Pancreas (tissue), 10 donors: Measurements from ENCODE around the gene CDK9. TPM values are rescaled to one million over a fixed set of nuclear protein-coding genes. Genes with fewer than 3 reads are reported as not detected.

Experiments used
- ATAC-seq, 4 donors: fragments of 200-7000 bp; cut with Tn5 transposase; one replicate each; pipeline versions ENCODE4 v1.8.0 to v1.9.1; 2020; ENCODE audit warnings: mild to moderate bottlenecking in 4 of 4, moderate library complexity in 4 of 4
- DNase-seq, 6 donors: peaks; one replicate each; pipeline ENCODE4 v3.0.0-alpha.2; 2020
- FAIRE-seq: peaks from 2 replicates; lab custom pipeline; 2012; peaks lifted over from hg19 to GRCh38; lab: Jason Lieb, UNC
- H3K27ac ChIP-seq, 4 donors: fragments of 200-600 bp; sonication (generic); 1 replicate in 3 of 4; 2 replicates in 1 of 4; pipeline versions ENCODE4 v1.5.0 to v1.8.0; 2020
- H3K27me3 ChIP-seq, 4 donors: fragments of 200-600 bp; one replicate each; pipeline ENCODE4 v1.8.0; 2021
- H3K36me3 ChIP-seq, 3 donors: fragments of 200-600 bp; sonication (generic) in 1 of 3; one replicate each; pipeline versions ENCODE4 v1.5.0 to v1.8.0; 2020 to 2021
- H3K4me1 ChIP-seq, 3 donors: fragments of 200-600 bp; one replicate each; pipeline ENCODE4 v1.8.0; 2021
- H3K4me3 ChIP-seq, 4 donors: fragments of 200-600 bp; sonication (generic) in 2 of 4; one replicate each; pipeline versions ENCODE4 v1.5.0 to v1.8.0; 2020 to 2021
- H3K9me3 ChIP-seq, 4 donors: fragments of 200-600 bp; one replicate each; pipeline ENCODE4 v1.8.0; 2021
- CTCF ChIP-seq, 4 donors: fragments of 200-600 bp; sonication (generic) in 3 of 4; IDR thresholded peaks; one replicate each; pipeline versions ENCODE4 v1.5.0 to v1.8.0; 2021; ENCODE audit warnings: antibody characterized with exemption in 4 of 4
- WGBS, 2 donors: extraction: QIAGEN DNeasy Blood & Tissue Kit; methylation state at CpG; one replicate each; pipeline ENCODE4 v1.1.7; 2013; 5-methylcytosine and 5-hydroxymethylcytosine counted together
- intact Hi-C, 3 donors: fragments of 100-400 bp; cut with DNase I; formaldehyde crosslinking; loops; one replicate each; pipeline versions ENCODE4 v1.11.1 to v1.14.2; 2022
- polyA plus RNA-seq, 2 donors: library from polyadenylated mRNA; stranded (reverse); fragments of 200-250 nt; gene quantifications; one replicate each; pipeline ENCODE4 v1.2.3, GENCODE V29; 2013
- total RNA-seq, 6 donors: library from RNA; stranded (reverse); fragmentation: NEBNext Ultra II Directional in 4 of 6; extraction: Animal tissue kit (Norgen Biotek cat#: 25700) in 4 of 6; gene quantifications; one replicate each; pipeline versions ENCODE4 v1.2.1 to v1.2.4, GENCODE V29; 2021 to 2023
- donor health status: healthy with polysubstance abuse.
- donor health status: DM: no; HTN: no; CAD: no; lungs with moderate emphysema.
- donor health status: DM: no; HTN: no; CAD: no.
- donor health status: control.
- donor health status: control.
- donor health status: Bipolar disorder and iron deficiency.
- donor health status: DM: yes; HTN: yes; CAD: no.
- donor health status: DM: no; HTN: no; CAD: no.
- donor health status: DM: no; HTN: no; CAD: no.
- donor health status: DM: yes; HTN: yes; CAD: no.

The CDK9 gene
- total and polyA plus RNA-seq, 8 donors: 33.9 to 119 (median 46.3) TPM

DNA sequence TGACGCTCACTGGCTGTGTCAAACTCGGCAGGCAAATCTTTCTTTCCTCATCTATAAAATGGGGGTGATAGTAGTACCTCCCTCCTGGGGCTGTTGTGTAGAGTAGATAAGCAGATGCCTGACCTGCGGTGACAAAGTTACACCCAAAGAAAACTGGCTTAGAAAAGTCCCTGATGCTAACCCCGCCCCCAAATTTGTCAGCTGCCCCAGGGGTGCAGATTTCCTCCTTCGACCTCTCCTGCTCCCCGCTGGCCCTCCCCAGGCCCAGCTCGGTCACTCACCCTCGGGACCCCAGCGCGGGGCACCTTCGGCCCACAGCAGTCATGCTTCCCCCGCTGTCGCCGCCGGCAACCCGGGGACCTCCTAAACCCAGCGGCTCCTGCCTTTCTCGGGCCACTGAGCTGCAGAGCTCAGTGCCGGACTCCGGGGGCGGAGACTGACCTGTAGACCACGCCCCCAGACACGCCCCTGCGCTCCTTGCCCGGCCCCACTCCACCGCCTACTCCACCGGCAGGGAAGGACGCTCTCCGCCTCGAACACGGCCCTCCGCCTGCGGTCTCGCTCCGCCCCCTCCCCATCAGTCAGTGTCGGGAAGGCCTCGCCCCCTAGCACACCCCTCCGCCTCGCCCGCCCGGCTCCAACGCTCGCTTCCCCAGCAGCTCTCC is 14.8 kb upstream of the CDK9 start:
- FAIRE-seq: no peak
- H3K36me3 ChIP-seq: no peaks in the 10 kb centered on the region
- peak overlapping the region; percentile 21 to 51 (median 34) for H3K4me3 ChIP-seq
- H3K4me1 ChIP-seq: peaks cover 0 to 8% (median 4%) of the 10 kb centered on the region in 3 donors
- H3K9me3 ChIP-seq: no peaks in the 10 kb centered on the region
- 3% methylated on average over 41 to 43 of the region's 43 CpGs for WGBS, 2 donors
- ATAC-seq: peak; percentile 97 to 99 (median 98)
- H3K27me3 ChIP-seq: no peaks in the 10 kb centered on the region
- peak overlapping the region in 3 of 4 donors; percentile 2 to 50 (median 16) for H3K27ac ChIP-seq
- intact Hi-C loops: no loop called here
- peak; percentile 97 to 100 (median 99) for DNase-seq
- TF ChIP-seq CTCF (IDR thresholded peaks at IDR 0.05): no peak

DNA sequence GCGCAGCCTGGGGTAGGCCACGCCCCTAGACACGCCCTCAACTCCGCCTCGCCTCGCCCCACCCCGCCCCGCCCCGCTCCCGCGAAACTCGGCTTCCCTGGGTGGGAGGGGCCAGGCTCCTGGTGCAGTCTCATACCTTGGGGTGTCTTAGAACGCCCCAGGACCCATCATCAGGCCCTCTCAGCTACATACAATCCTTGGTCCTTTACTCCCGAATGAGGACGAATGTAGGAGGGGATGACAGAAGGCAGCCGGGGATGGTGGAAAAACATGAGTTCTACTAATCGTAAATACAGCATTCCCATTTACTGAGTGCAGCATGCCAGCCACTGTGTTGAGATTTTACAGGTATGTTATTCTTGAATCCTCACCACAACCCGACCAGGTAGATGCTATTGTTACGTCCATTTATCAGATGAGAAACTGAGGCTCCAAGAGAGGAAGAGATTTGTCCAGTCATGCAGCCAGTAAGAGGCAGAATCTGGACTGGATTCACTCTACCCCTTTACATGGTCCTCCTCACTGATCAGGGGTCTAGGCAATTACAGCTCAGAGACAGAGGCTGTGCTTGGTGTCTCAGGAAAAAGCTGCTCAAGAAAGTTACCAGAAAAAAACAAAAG is 14.2 kb upstream of the CDK9 start:
- DNase-seq (no peak), ATAC-seq (no peak), FAIRE-seq (no peak)
- Histone ChIP-seq H3K36me3 (no peaks in the 10 kb centered on the region), H3K9me3 (no peaks in the 10 kb centered on the region), H3K4me1 (peaks cover 0 to 8% (median 4%) of the 10 kb centered on the region in 3 donors), H3K4me3 (peak overlapping the region in 2 of 4 donors; percentile 41 to 51), H3K27ac (peak overlapping the region in 2 of 4 donors; percentile 2 to 24), H3K27me3 (no peaks in the 10 kb centered on the region)
- no peak for TF ChIP-seq CTCF (IDR thresholded peaks at IDR 0.05)
- intact Hi-C loops: no loop called here
- WGBS, 2 donors: 3% methylated on average over 17 to 19 of the region's 19 CpGs

DNA sequence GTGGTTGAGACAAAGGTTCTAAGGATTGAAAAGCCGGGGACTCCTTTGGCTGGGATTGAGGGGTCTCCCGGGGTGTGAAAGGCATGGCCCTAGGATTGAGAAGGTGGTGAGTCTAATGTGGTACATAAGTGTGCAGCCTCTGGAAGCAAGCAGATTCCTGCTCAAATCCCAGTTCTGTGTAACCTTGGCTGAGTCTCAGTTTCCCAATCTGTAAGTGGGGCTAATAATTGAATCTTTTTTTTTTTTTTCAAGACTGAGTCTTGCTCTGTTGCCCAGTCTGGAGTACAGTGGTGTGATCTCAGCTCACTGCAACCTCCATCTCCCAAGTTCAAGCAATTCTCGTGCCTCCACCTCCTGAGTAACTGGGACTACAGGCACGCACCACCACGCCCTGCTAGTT is 13.2 kb upstream of the CDK9 start:
- no peak for DNase-seq
- no peaks in the 10 kb centered on the region for H3K36me3 ChIP-seq
- H3K27ac ChIP-seq: no peak overlapping the region
- TF ChIP-seq CTCF (IDR thresholded peaks at IDR 0.05): no peak
- H3K27me3 ChIP-seq: no peaks in the 10 kb centered on the region
- WGBS, 2 donors: 92 to 97% methylated on average over 5 of the region's 5 CpGs
- H3K9me3 ChIP-seq: no peaks in the 10 kb centered on the region
- no peak overlapping the region for H3K4me3 ChIP-seq
- intact Hi-C loops: no loop called here
- no peak for ATAC-seq
- peaks cover 0 to 8% (median 4%) of the 10 kb centered on the region in 3 donors for H3K4me1 ChIP-seq
- no peak for FAIRE-seq

- no peak for TF ChIP-seq CTCF (IDR thresholded peaks at IDR 0.05)
- Histone ChIP-seq H3K36me3 (no peaks in the 10 kb centered on the region), H3K27ac (no peak overlapping the region), H3K27me3 (no peaks in the 10 kb centered on the region), H3K9me3 (no peaks in the 10 kb centered on the region), H3K4me3 (no peak overlapping the region), H3K4me1 (peaks cover 0 to 8% (median 4%) of the 10 kb centered on the region in 3 donors)
- intact Hi-C loops: no loop called here
- ATAC-seq: no peak
- no peak for FAIRE-seq
- DNase-seq: no peak
- WGBS, 2 donors: 75 to 83% methylated on average over 3 of the region's 3 CpGs
Measured at GRCh38 chr9:127773272-127773671, 12.6 kb upstream of the CDK9 start.

- Histone ChIP-seq H3K4me3 (no peak overlapping the region), H3K9me3 (no peaks in the 10 kb centered on the region), H3K27ac (no peak overlapping the region), H3K27me3 (no peaks in the 10 kb centered on the region), H3K36me3 (no peaks in the 10 kb centered on the region), H3K4me1 (peaks cover 0 to 8% (median 4%) of the 10 kb centered on the region in 3 donors)
- WGBS, 2 donors: 79% methylated on average over 10 of the region's 10 CpGs
- ATAC-seq (no peak), DNase-seq (peak in 1 of 6 donors; percentile 41), FAIRE-seq (no peak)
- no peak for TF ChIP-seq CTCF (IDR thresholded peaks at IDR 0.05)
- intact Hi-C loops: no loop called here
Measured at GRCh38 chr9:127773981-127774380, 11.9 kb upstream of the CDK9 start.
